Karpas-422 (cell line): ENCODE results near the gene UBE2Q1. TPM values are rescaled to one million over a fixed set of nuclear protein-coding genes. Genes with fewer than 3 reads are reported as not detected.

Experiments used
- DNase-seq: peaks from one replicate; pipeline ENCODE4 v3.0.0-alpha.2; 2015
- H2AFZ ChIP-seq: fragments of 200-600 bp; sonication (generic); 2 replicates; pipeline ENCODE4 v1.6.1; 2014; ENCODE audit warnings: antibody characterized with exemption, low read length, mixed read lengths
- H3K27ac ChIP-seq: fragments of 200-600 bp; sonication (generic); 2 replicates; pipeline ENCODE4 v1.5.1; 2014; ENCODE audit warnings: mild to moderate bottlenecking, low read length, moderate library complexity
- H3K27me3 ChIP-seq: fragments of 200-600 bp; sonication (generic); 2 replicates; pipeline ENCODE4 v1.6.1; 2014; ENCODE audit warnings: low read length, mixed read lengths
- H3K36me3 ChIP-seq: fragments of 200-600 bp; sonication (generic); 2 replicates; pipeline ENCODE4 v1.6.1; 2014; ENCODE audit warnings: low read length, mixed read lengths; ENCODE audit not compliant: insufficient read depth
- H3K4me1 ChIP-seq: fragments of 200-600 bp; sonication (generic); 2 replicates; pipeline ENCODE4 v1.6.1; 2014; ENCODE audit warnings: mild to moderate bottlenecking, low read length, mixed read lengths
- H3K4me2 ChIP-seq: fragments of 200-600 bp; sonication (generic); 2 replicates; pipeline ENCODE4 v1.6.1; 2014; ENCODE audit warnings: low read length, low read depth, mild to moderate bottlenecking; ENCODE audit not compliant: poor library complexity, severe bottlenecking
- H3K4me3 ChIP-seq: fragments of 200-600 bp; sonication (generic); 2 replicates; pipeline ENCODE4 v1.5.1; 2014; ENCODE audit warnings: mild to moderate bottlenecking, antibody characterized with exemption, low read length, mixed read lengths
- H3K79me2 ChIP-seq: fragments of 200-600 bp; sonication (generic); 2 replicates; pipeline ENCODE4 v1.6.1; 2014; ENCODE audit warnings: mild to moderate bottlenecking, low read length, mixed read lengths
- H3K9ac ChIP-seq: fragments of 200-600 bp; sonication (generic); 2 replicates; pipeline ENCODE4 v1.6.0; 2014; ENCODE audit warnings: low read length
- H3K9me2 ChIP-seq: fragments of 200-600 bp; sonication (generic), shearing (Covaris generic); replicated peaks from 2 replicates; pipeline ENCODE4 v1.6.0; 2014; ENCODE audit warnings: mild to moderate bottlenecking, low read length, moderate library complexity; ENCODE audit not compliant: insufficient read depth
- H3K9me3 ChIP-seq: fragments of 300-700, 200-600 bp; sonication (generic); 2 replicates; pipeline ENCODE4 v1.6.1; 2014; ENCODE audit warnings: low read length, mixed read lengths
- H4K20me1 ChIP-seq: fragments of 200-600 bp; sonication (generic); 2 replicates; pipeline ENCODE4 v1.6.1; 2014; ENCODE audit warnings: mild to moderate bottlenecking, antibody characterized with exemption, low read length, low read depth; ENCODE audit not compliant: insufficient read depth
- total RNA-seq: library from RNA; depleted of rRNA; stranded (reverse); fragments of >200 nt; shearing (Covaris generic); gene quantifications from 2 replicates; pipeline ENCODE4 v1.2.3, GENCODE V29; 2014; ENCODE audit warnings: low replicate concordance

Gene UBE2Q1
- total RNA-seq, 1 experiment from 2014 or later = 41.2 TPM

DNA sequence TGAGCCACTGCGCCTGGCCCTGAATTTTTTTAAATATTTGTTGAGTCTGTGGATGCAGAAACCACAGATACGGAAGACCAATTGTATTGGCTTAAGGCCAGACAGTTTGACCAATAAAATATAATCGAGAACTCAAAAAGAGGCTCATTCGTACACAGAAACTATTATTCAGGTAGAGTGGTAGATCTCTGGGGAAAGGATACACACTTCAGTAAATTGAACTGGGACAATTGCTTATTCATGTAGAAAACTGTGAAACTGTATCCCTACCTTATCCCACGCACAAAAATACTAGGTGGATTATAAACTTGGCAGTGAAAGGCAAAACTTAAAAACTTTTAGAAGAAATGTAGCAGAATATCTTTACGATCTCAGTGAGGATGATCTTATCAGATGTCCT is 31.3 kb downstream of the UBE2Q1 start:
- no peaks in the 10 kb centered on the region for H3K36me3 ChIP-seq
- no peak overlapping the region for H2AFZ ChIP-seq
- no peaks in the 10 kb centered on the region for H3K9me3 ChIP-seq
- no peaks in the 10 kb centered on the region for H3K79me2 ChIP-seq
- H4K20me1 ChIP-seq = no peaks in the 10 kb centered on the region
- H3K9ac ChIP-seq = no peak overlapping the region
- H3K4me1 ChIP-seq = no peaks in the 10 kb centered on the region
- no peak overlapping the region for H3K4me2 ChIP-seq
- H3K27ac ChIP-seq = no peak overlapping the region
- no peak for DNase-seq
- H3K4me3 ChIP-seq = no peak overlapping the region
- H3K9me2 ChIP-seq = no peaks in the 10 kb centered on the region
- no peaks in the 10 kb centered on the region for H3K27me3 ChIP-seq

DNA sequence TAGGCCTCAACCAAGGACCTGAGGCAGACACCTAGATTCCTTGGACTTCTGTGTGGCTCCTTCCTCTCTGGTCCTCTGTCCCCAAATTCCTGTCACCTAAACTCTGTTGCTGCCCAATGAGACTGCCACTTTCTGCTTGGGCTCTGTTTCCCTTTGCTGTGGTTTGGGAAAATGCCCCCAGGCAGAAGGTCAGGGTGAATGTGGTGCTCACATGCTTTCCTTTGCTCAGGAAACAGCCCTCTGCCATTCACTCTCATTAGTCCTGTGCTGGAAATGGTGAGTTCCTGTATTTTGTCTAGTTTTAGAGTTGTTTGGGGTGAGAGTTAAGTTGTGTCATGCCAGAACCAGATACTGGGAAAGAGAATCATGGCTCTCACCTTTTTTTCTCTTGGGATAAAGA is 33.6 kb downstream of the UBE2Q1 start:
- H3K27ac ChIP-seq = no peak overlapping the region
- no peaks in the 10 kb centered on the region for H4K20me1 ChIP-seq
- no peak for DNase-seq
- no peaks in the 10 kb centered on the region for H3K36me3 ChIP-seq
- H3K9me2 ChIP-seq = no peaks in the 10 kb centered on the region
- no peak overlapping the region for H3K4me3 ChIP-seq
- H3K27me3 ChIP-seq = no peaks in the 10 kb centered on the region
- H3K4me1 ChIP-seq = no peaks in the 10 kb centered on the region
- H2AFZ ChIP-seq = no peak overlapping the region
- H3K9ac ChIP-seq = no peak overlapping the region
- H3K79me2 ChIP-seq = no peaks in the 10 kb centered on the region
- H3K4me2 ChIP-seq = no peak overlapping the region
- H3K9me3 ChIP-seq = no peaks in the 10 kb centered on the region

DNA sequence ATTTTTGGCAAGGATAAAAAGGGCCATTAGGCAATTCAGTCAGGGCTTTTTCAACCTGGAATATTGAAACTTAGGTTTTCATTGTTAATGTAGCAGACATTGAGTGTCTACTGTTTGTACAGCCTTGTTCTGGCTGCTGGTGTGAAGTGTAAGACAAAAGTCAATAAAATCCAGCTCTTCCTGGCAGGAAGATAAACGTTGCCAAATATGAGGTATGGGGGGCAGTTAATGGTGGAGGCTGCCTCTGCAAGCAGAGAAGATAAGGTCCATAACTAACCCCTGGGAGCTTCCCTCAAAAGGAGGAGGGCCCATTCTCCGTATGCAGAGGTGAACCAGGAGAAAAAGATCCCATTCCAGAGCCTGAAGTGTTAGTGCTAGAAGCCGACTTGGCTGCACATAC is 36.8 kb downstream of the UBE2Q1 start:
- Histone ChIP-seq H3K9me3 (no peaks in the 10 kb centered on the region), H3K4me1 (no peaks in the 10 kb centered on the region), H3K27ac (no peak overlapping the region), H3K27me3 (no peaks in the 10 kb centered on the region), H3K4me3 (no peak overlapping the region), H3K79me2 (no peaks in the 10 kb centered on the region), H3K9ac (no peak overlapping the region), H2AFZ (no peak overlapping the region), H3K36me3 (no peaks in the 10 kb centered on the region), H3K9me2 (no peaks in the 10 kb centered on the region), H3K4me2 (no peak overlapping the region), H4K20me1 (no peaks in the 10 kb centered on the region)
- no peak for DNase-seq

DNA sequence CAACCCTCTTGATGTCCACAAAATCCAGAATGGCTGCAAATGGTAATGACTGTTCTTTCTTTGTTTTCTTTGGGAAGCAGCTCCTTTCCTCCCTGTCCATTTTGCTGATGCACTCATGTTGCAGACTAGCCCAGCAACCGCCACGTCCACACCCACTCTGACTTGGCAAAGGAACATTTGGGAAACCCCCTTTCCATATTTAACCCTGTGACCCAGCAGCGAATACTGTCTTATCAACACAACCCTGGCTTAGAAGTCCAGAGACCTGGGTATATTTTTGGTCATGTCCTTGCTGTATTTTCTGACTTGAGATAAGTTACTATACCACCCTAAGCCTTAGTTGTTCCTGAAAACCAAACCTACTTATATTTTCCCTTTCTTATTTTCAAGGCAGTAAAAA is 38.1 kb downstream of the UBE2Q1 start:
- DNase-seq = no peak
- no peak overlapping the region for H2AFZ ChIP-seq
- H3K9me2 ChIP-seq = no peaks in the 10 kb centered on the region

DNA sequence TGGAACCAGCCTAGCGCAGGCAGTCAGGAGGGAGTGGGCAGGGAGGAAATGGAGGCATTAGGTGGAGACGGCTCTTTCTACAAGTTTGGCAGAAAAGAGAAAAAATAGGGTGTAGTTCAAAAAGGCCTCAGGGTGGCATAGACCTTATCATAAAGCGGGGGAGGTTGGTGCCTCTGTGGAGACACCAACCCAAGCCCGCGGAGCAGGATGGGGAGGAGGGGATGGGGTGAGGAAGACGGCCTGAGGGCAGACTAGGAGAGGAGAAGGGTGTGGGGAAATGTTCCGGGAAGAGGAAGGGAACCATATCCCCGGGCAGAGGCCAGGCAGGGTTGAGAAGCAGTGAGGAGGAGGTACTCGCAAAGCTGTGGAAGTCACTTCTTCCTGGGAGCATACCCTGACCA is 38.9 kb downstream of the UBE2Q1 start:
- Histone ChIP-seq H3K4me2 (no peak overlapping the region), H3K9ac (no peak overlapping the region), H3K36me3 (no peaks in the 10 kb centered on the region), H2AFZ (no peak overlapping the region), H3K27ac (no peak overlapping the region), H3K9me2 (no peaks in the 10 kb centered on the region), H3K79me2 (no peaks in the 10 kb centered on the region), H3K4me1 (no peaks in the 10 kb centered on the region), H4K20me1 (no peaks in the 10 kb centered on the region), H3K4me3 (no peak overlapping the region), H3K27me3 (no peaks in the 10 kb centered on the region), H3K9me3 (no peaks in the 10 kb centered on the region)
- no peak for DNase-seq

More for the DNA sequence above, 38.1 kb downstream of the UBE2Q1 start:
- no peaks in the 10 kb centered on the region for H3K27me3 ChIP-seq
- no peaks in the 10 kb centered on the region for H3K79me2 ChIP-seq
- H3K9me3 ChIP-seq = no peaks in the 10 kb centered on the region
- H3K36me3 ChIP-seq = no peaks in the 10 kb centered on the region
- no peak overlapping the region for H3K4me3 ChIP-seq
- H4K20me1 ChIP-seq = no peaks in the 10 kb centered on the region
- no peak overlapping the region for H3K9ac ChIP-seq
- H3K4me1 ChIP-seq = no peaks in the 10 kb centered on the region
- no peak overlapping the region for H3K27ac ChIP-seq
- no peak overlapping the region for H3K4me2 ChIP-seq

DNA sequence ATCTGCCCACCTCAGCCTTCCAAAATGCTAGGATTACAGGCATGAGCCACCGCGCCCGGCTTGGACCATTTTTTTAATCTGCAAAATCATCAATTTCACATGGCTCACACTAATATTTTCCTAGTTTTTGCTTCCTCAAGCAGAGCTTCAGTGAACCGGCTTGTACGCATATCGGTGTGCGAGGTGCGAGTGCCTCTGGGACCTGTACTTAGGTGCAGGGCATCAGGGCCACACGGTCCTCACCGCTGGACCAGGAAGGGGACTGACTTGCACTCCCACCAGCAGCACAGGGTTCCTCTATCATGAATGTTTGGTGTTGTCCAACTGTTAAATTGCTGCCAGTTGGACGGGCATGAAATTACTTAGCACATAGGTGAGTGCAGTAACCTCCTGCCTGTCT is 40.8 kb downstream of the UBE2Q1 start:
- H3K36me3 ChIP-seq = no peaks in the 10 kb centered on the region
- no peak overlapping the region for H3K4me2 ChIP-seq
- H2AFZ ChIP-seq = no peak overlapping the region
- no peaks in the 10 kb centered on the region for H3K79me2 ChIP-seq
- H3K27me3 ChIP-seq = no peaks in the 10 kb centered on the region
- no peaks in the 10 kb centered on the region for H3K9me2 ChIP-seq
- no peaks in the 10 kb centered on the region for H4K20me1 ChIP-seq
- H3K4me3 ChIP-seq = no peak overlapping the region
- DNase-seq = no peak
- no peaks in the 10 kb centered on the region for H3K4me1 ChIP-seq
- no peak overlapping the region for H3K9ac ChIP-seq
- no peak overlapping the region for H3K27ac ChIP-seq
- H3K9me3 ChIP-seq = no peaks in the 10 kb centered on the region

DNA sequence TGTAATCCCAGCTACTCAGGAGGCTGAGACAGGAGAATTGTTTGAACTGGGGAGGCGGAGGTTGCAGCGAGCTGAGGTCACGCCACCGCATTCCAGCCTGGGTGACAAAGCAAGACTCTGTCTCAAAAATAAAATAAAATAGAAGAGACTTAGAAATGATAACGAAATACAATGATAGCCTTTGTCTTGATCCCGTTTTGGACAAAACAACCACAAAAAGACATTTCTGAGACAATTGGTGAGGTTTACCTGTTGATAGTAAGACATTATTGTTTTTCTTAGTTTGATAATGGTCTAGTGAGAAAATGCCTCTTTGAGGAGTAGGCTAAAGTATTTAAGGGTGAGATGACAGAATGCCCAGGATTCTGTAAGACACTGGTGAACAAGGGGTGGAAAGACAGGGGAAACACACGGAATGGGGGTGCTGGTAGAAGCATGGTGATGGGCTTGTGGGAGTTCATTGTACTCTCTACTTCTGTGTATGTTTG is 44.4 kb downstream of the UBE2Q1 start:
- H3K36me3 ChIP-seq = no peaks in the 10 kb centered on the region
- H3K4me2 ChIP-seq = no peak overlapping the region

DNA sequence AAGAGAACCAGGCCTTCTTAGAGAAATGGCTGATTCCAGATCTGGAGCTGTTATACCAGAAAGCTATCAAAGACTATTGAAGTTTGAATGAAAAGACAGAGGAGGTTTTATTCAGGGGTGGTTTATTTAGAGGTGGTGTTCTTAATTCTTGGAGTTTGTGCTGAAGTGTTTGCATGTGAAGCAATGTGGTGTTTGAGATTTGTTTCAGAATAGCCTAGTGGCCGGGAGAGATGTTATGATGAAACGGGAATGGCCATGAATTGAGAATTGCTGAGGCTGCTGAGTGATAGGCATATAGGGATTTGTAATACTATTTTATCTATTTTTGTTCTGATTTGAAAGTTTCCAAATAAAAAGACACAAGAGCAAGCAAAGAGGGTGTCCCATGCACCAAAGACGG is 45.7 kb downstream of the UBE2Q1 start:
- no peaks in the 10 kb centered on the region for H3K36me3 ChIP-seq
- no peaks in the 10 kb centered on the region for H4K20me1 ChIP-seq
- no peak overlapping the region for H2AFZ ChIP-seq
- no peak overlapping the region for H3K4me3 ChIP-seq
- no peak overlapping the region for H3K27ac ChIP-seq
- no peaks in the 10 kb centered on the region for H3K79me2 ChIP-seq
- no peaks in the 10 kb centered on the region for H3K9me3 ChIP-seq
- H3K9ac ChIP-seq = no peak overlapping the region
- no peak overlapping the region for H3K4me2 ChIP-seq
- DNase-seq = no peak
- no peaks in the 10 kb centered on the region for H3K9me2 ChIP-seq
- no peaks in the 10 kb centered on the region for H3K27me3 ChIP-seq
- H3K4me1 ChIP-seq = peaks cover 8% of the 10 kb centered on the region; the same call in 1 of the 2 replicates

More for the DNA sequence above, 44.4 kb downstream of the UBE2Q1 start:
- Histone ChIP-seq H3K9me3 (no peaks in the 10 kb centered on the region), H3K27me3 (no peaks in the 10 kb centered on the region), H4K20me1 (no peaks in the 10 kb centered on the region), H3K79me2 (no peaks in the 10 kb centered on the region), H3K4me3 (no peak overlapping the region), H3K27ac (no peak overlapping the region), H2AFZ (no peak overlapping the region), H3K4me1 (peaks cover 1% of the 10 kb centered on the region; the same call in 1 of the 2 replicates), H3K9ac (no peak overlapping the region), H3K9me2 (no peaks in the 10 kb centered on the region)
- DNase-seq = no peak

DNA sequence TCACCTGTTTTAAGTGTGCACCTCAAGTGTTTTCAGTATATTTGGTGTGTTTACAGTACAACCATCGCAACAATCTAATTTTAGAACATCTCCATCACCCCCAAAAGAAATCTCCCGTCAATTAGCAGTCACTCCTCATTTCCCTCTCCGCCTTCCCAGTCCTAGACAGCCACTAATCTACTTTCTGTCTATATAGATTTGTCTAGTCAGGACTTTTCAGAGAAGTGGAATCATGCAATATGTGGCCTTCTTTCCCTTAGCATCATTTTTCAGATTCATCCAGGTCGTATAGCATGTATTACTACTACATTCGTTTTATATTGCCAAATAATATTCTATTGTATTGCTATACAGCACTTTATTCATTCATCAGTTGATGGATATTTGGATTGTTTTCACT is 54.6 kb downstream of the UBE2Q1 start:
- no peaks in the 10 kb centered on the region for H3K9me3 ChIP-seq
- no peak overlapping the region for H3K4me2 ChIP-seq
- no peak for DNase-seq
- no peak overlapping the region for H3K27ac ChIP-seq
- H3K9me2 ChIP-seq = no peaks in the 10 kb centered on the region
- no peak overlapping the region for H3K4me3 ChIP-seq
- no peak overlapping the region for H3K9ac ChIP-seq
- H2AFZ ChIP-seq = no peak overlapping the region
- H3K27me3 ChIP-seq = no peaks in the 10 kb centered on the region
- no peaks in the 10 kb centered on the region for H4K20me1 ChIP-seq
- H3K79me2 ChIP-seq = no peaks in the 10 kb centered on the region
- H3K4me1 ChIP-seq = peaks cover 4% of the 10 kb centered on the region; the same call in 1 of the 2 replicates
- H3K36me3 ChIP-seq = no peaks in the 10 kb centered on the region
